ENCODE data around the gene TMPRSS12.

GRCh38 chr12:50845021-50845647 is 2.4 kb downstream of the TMPRSS12 start:
- TF ChIP-seq CTCF (IDR thresholded peaks at IDR 0.05) = no peak
- no peak for TF ChIP-seq ZFX (IDR thresholded peaks at IDR 0.05; ENCODE audit: borderline replicate concordance)
